ENCODE results near the gene C14orf93. TPM values are rescaled to one million over a fixed set of nuclear protein-coding genes. Genes with fewer than 3 reads are reported as not detected.

C14orf93 gene, protein sequence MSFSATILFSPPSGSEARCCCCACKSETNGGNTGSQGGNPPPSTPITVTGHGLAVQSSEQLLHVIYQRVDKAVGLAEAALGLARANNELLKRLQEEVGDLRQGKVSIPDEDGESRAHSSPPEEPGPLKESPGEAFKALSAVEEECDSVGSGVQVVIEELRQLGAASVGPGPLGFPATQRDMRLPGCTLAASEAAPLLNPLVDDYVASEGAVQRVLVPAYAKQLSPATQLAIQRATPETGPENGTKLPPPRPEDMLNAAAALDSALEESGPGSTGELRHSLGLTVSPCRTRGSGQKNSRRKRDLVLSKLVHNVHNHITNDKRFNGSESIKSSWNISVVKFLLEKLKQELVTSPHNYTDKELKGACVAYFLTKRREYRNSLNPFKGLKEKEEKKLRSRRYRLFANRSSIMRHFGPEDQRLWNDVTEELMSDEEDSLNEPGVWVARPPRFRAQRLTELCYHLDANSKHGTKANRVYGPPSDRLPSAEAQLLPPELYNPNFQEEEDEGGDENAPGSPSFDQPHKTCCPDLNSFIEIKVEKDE
- 17.1 and 22.1 TPM in 2 replicates for total RNA-seq (2011; cell fraction: chromatin; rRNA removed; ENCODE audit: low replicate concordance)
- 11.1 and 12.5 TPM in 2 replicates for total RNA-seq (2011; cell fraction: nucleolus; rRNA removed)
- total RNA-seq (2011; cell fraction: nucleoplasm; rRNA removed), result 12.4 and 13.6 TPM in 2 replicates
- total RNA-seq (2014; rRNA removed), result 17.0 and 18.7 TPM in 2 replicates
- total RNA-seq (2014; rRNA removed; fragmentation: Illumina TruSeq; extraction: Trizol), result 11.1 and 12.9 TPM in 2 replicates
- total RNA-seq (2015; rRNA removed; fragmentation: Illumina TruSeq; extraction: Trizol), result 11.8 and 14.8 TPM in 2 replicates
- total RNA-seq (2021), result 15.9 and 16.1 TPM in 2 replicates
- polyA plus RNA-seq (2011; rRNA removed), result 20.4 and 23.1 TPM in 2 replicates
- 24.5 and 29.4 TPM in 2 replicates for polyA plus RNA-seq (2011; cell fraction: cytosol; rRNA removed)
- polyA plus RNA-seq (2011; cell fraction: nucleus; rRNA removed), result 21.8 and 24.5 TPM in 2 replicates
- polyA plus RNA-seq (2012), result 11.8 and 23.7 TPM in 2 replicates
- polyA plus RNA-seq (2014; fragmentation: Illumina TruSeq; extraction: Trizol), result 22.0 and 26.3 TPM in 2 replicates
- 1 to 10 TPM; 2.2 to 3.0 TPM for polyA plus RNA-seq (2014; fragmentation: Nextera tagmentation; extraction: Ambion mirVana)
- 22.4 and 24.3 TPM in 2 replicates for polyA plus RNA-seq (2014; rRNA removed)
- polyA minus RNA-seq (2011; rRNA and poly(A)+ RNA removed), result 28.0 and 29.8 TPM in 2 replicates
- 9.7 and 11.8 TPM in 2 replicates for polyA minus RNA-seq (2011; cell fraction: cytosol; rRNA and poly(A)+ RNA removed)
- polyA minus RNA-seq (2011; cell fraction: nucleus; rRNA and poly(A)+ RNA removed), result 5.3 and 7.0 TPM in 2 replicates
- percentile 83 among the genes with signal in this experiment for Bru-seq, nascent RNA
- BruChase-seq, experiment 1, labeled RNA remaining after a 2-hour chase, result percentile 76 among the genes with signal in this experiment
- percentile 76 among the genes with signal in this experiment for BruChase-seq, experiment 2, labeled RNA remaining after a 6-hour chase
- long read RNA-seq, experiment 1, partial matches to known transcripts, result 7 of 21 reads
- long read RNA-seq, experiment 1, other reads (novel, unspliced or antisense), result 9 of 21 reads
- long read RNA-seq, experiment 2, transcript C14orf93-201 (7 exons, 3,354 nt), result major isoform, 7 of 23 reads
- long read RNA-seq, experiment 2, partial matches to known transcripts, result 7 of 23 reads
- long read RNA-seq, experiment 2, other reads (novel, unspliced or antisense), result 7 of 23 reads
- long read RNA-seq, experiment 3, transcript C14orf93-201 (7 exons, 3,354 nt), result major isoform, 10 of 20 reads
- long read RNA-seq, experiment 3, partial matches to known transcripts, result 2 of 20 reads
- long read RNA-seq, experiment 3, other reads (novel, unspliced or antisense), result 8 of 20 reads

DNA sequence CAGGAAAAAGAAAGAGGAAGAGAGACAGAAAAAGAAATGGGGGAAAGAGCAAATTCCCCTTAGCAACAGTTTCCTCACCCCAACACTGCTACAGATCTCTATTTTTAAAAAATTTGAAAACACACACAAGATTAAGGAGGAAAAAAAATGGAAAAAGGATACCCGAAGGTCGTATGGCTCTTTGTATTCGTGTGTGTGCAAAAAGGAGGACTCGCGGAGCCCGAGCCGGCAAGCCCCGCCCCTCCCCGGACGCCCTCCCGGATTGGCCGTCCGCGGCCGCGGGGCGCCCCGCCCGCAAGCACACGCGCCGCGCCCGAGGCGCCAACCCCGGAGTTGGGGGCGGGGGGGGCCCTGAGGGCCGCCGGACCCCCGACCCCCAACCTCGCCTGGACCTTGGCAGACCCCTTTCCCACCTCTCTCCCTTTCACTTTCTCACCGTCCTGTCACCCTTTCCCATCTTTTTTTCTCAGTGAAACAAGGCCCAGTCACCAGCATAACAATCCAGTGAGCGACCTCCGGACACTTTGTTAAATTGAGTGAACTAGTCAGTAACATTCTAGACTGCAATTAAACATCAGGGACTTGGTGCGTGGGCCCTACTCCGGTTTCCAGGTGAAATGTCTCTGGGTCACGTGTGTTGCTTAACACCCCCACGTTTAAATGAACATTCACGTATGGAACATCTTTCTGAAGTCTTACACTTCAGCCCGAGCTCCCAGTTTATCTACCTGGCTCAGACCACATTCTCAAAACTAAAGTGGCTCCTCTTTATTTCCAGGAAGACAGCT lies at the start of gene C14orf93:
Gene C14orf93 (minus strand): TSS at position 205 of the 788 bp plus-strand sequence. CDS start 11,120 bp downstream, outside the sequence.
- ChIA-PET CTCF (ENCODE audit: low intra/inter-chr PET ratio) (no interaction called here), POLR2A (interaction anchor here (0.7 to 4.0 kb wide), 2 partner anchors 13 to 24 kb away, joined by 4 to 44 read pairs; partner anchors contain the start of gene PSMB5)
- FAIRE-seq, result peak; percentile 54
- Histone ChIP-seq H3K9me1 (ENCODE audit: control insufficient read depth, insufficient read depth, low read length) (no peaks in the 10 kb centered on the region), H3K9me3 (replicated peaks; ENCODE audit: control insufficient read depth, insufficient read depth, low read depth, low read length) (no peaks in the 10 kb centered on the region), H3K27ac (ENCODE audit: extremely low read depth, low read depth, low read length) (peak within 1 kb of the TSS; percentile 97), H3K9ac (ENCODE audit: insufficient read depth in 1 of 2, low read depth in 2 of 2, low read length in 2 of 2) (peak within 1 kb of the TSS; percentile 83 to 92), H3K36me3 (ENCODE audit: control insufficient read depth, insufficient read depth, low read length) (no peaks in the 10 kb centered on the region), H3K4me2 (ENCODE audit: insufficient read depth, low read length) (peak within 1 kb of the TSS; percentile 84), H4K20me1 (replicated peaks; ENCODE audit: control insufficient read depth, insufficient read depth, low read length) (no peaks in the 10 kb centered on the region), H3K4me3 (peak within 1 kb of the TSS; percentile 43), H3K4me1 (replicated peaks in 1 of 2; ENCODE audit: control insufficient read depth in 2 of 2, insufficient read depth in 2 of 2, low read length in 2 of 2) (peaks cover 20 to 38% of the 10 kb centered on the region in 2 experiments), H2AFZ (ENCODE audit: low read depth, low read length) (peak within 1 kb of the TSS; percentile 92), H3K79me2 (ENCODE audit: control insufficient read depth, insufficient read depth, low read length) (peaks cover 41% of the 10 kb centered on the region), H3K27me3 (ENCODE audit: control insufficient read depth in 2 of 2, insufficient read depth in 2 of 2, low read length in 2 of 2) (no peaks in the 10 kb centered on the region)
- in situ Hi-C loops (cut with MboI) (no loop called here), intact Hi-C loops (cut with micrococcal nuclease) (no loop called here)
- BruUV-seq (replicated peaks), result no TSS peak
- peak; percentile 90 to 93 (median 92) for DNase-seq (ENCODE audit: extremely low read depth in 1 of 4, low spot score in 3 of 4)
- WGBS (ENCODE audit: insufficient coverage, low coverage, missing lambda C conversion rate), result 2% methylated on average over 33 of the region's 40 CpGs
- ATAC-seq, result peak; percentile 62
- TF ChIP-seq SMAD3 (CRISPR knock-in tag; conservative IDR thresholded peaks at IDR 0.05), result no peak
- no peak for TF ChIP-seq ZNF398 (CRISPR knock-in tag; IDR thresholded peaks at IDR 0.05)
- TF ChIP-seq PRMT5 (CRISPR knock-in tag; IDR thresholded peaks at IDR 0.05), result no peak
- peak; percentile 65; the same call in 1 of the 2 replicates for TF ChIP-seq HDAC8 (tag; IDR thresholded peaks at IDR 0.05)
- peak; percentile 3; the same call in 1 of the 2 replicates for TF ChIP-seq JUN (IDR thresholded peaks at IDR 0.05; ENCODE audit: borderline replicate concordance, low read depth, low read length)
- TF ChIP-seq JUN (CRISPR knock-in tag; IDR thresholded peaks at IDR 0.05; ENCODE audit: borderline replicate concordance), result no peak
- TF ChIP-seq CEBPG (CRISPR knock-in tag; IDR thresholded peaks at IDR 0.05), result no peak
- TF ChIP-seq CEBPG (tag; conservative IDR thresholded peaks at IDR 0.05 in 1 of 2, IDR thresholded peaks at IDR 0.05 in 1 of 2), result peak; percentile 21 to 28; a peak in 1 of 4 replicates
- TF ChIP-seq TFAP4 (CRISPR knock-in tag; IDR thresholded peaks at IDR 0.05; ENCODE audit: borderline replicate concordance), result 0 out of 2 replicates have a peak, but pooled peaks have one; percentile 1
- TF ChIP-seq RFX7 (CRISPR knock-in tag; IDR thresholded peaks at IDR 0.05), result no peak
- 0 out of 2 replicates have a peak, but pooled peaks have one; percentile 60 for TF ChIP-seq ELF4 (CRISPR knock-in tag; IDR thresholded peaks at IDR 0.05)
